HuH-7 (cell line): ENCODE measurements around the gene MYO5B.
"Not testable (repeated sequence)": the region's sequence is repeated elsewhere in the genome, so short reads cannot be mapped to it uniquely, and the experiment has no call there.

ENCODE experiments used
- DNase-seq: peaks from one replicate; pipeline ENCODE4 v3.0.0; 2011; ENCODE audit warnings: low spot score

MYO5B gene

DNA sequence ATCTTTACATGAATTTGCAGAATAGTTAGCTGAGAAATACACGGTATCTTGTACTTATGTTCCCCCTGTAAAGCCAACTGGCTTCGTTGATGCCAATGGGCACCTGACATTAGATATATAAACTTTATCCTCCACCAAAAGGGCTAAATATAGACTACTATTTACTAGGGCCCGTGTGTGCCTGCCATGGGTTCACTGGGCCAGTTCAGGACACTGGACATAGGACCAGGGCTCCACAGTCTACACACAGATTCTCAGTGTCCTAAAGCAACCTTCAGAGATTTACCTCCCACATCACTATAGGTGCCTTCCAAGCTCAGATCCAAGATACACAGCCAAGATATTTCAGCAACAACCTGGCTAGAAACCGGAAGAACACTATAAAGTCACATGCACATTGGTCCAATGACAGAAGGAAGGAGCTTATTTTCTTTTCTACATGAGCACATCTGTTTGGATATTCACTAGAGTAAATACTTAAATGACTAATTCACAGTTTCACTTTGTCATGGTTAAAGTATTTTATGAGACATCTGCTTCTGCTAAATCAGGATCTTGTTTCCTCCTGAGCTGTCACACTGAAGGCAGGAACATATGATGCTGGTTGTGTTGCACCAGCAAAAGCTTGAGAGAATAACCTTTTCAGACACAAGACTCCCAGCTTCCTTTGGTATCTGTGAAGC lies 95.1 kb downstream of the MYO5B start:
- no peak for DNase-seq

DNA sequence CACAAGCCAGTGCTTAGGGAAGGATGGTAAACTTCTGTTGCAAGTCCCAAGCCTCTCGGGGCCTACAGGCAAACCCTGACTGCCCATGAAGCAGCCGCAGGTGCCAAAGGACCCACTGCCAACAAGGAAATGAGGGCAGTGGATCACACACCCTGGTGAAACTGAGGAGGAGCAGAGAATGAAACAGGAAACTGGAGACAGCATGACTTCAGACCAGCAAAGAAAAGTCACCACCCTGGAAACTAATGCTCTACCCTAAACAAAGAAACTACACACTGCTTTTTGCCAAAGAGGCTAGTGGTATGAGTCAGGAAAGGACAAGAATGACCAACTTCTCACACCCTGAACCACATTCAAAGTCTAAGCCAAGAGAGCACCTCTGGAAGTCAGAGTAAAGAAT lies 97.2 kb downstream of the MYO5B start:
- no peak for DNase-seq

DNA sequence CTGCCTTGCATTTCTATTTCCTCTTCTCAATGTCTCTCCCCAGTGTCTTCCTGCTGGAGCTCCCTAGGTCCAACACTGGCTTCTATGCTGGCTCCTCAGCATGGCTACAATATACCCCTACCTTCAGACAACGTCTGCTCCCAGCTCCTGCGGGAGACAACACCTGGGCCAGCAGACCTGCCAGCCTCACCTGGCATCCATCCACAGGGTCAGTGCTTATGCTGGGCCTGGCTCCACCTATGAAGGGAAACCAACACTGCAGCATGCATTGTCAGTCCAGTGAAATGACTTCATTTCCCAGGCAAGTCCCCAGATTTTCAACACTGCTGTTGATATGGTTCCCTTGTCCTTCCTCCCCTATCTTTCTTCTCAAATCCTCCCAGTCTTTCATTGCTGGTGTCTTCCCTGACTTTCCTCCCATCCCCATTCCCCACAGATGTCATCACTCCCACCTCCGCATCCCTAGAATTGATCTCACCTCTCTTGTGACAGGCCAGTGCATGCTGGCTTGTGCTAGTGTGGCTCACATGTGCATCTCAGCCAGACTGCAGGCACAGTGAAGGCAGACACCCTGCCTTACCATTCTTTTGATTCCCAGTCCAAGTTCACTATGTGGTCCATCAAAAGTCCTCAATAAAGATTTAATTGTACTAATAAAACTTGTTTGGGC lies 98.0 kb downstream of the MYO5B start:
- no peak for DNase-seq

DNA sequence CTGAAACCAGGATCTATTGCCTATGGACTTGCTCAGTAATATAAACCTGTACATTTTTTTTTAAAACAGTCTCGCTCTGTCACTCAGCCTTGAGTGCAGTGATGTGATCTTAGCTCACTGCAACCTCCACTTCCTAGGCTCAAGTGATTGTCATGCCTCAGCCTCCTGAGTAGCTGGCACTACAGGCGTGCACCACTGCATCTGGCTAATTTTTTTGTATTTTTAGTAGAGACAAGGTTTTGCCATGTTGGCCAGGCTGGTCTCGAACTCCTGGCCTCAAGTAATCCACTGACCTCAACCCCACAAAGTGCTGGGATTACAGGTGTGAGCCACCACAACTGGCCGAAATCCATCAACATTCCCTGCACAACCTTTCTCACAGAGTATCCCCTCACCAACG lies 100.2 kb downstream of the MYO5B start:
- not testable (repeated sequence) for DNase-seq

DNA sequence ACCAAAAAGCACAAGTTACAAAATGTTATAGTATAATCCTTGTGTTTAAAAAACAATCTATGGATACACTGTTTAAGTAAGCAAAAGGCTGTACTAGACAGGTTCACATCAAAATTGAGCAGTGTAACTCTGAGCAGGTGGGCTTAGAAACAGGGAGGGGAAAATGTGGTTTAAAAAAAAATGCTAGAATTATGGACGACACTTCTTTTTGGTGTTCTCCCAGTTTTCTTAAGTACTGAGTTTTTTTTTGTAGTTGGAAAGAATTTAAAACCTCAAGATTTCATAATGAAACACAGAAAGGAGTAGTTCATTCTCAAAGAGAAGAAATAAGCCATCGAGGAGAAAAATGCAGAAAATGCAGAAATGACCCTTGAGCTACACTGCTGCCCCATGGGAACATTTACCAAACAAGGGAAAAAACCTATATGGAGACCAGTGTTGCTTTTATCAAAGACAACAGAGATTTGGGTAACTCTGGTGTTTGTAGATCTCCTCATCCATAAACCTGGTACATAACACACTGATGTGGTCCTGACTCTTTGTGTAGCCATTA lies 100.7 kb downstream of the MYO5B start:
- DNase-seq, result no peak

DNA sequence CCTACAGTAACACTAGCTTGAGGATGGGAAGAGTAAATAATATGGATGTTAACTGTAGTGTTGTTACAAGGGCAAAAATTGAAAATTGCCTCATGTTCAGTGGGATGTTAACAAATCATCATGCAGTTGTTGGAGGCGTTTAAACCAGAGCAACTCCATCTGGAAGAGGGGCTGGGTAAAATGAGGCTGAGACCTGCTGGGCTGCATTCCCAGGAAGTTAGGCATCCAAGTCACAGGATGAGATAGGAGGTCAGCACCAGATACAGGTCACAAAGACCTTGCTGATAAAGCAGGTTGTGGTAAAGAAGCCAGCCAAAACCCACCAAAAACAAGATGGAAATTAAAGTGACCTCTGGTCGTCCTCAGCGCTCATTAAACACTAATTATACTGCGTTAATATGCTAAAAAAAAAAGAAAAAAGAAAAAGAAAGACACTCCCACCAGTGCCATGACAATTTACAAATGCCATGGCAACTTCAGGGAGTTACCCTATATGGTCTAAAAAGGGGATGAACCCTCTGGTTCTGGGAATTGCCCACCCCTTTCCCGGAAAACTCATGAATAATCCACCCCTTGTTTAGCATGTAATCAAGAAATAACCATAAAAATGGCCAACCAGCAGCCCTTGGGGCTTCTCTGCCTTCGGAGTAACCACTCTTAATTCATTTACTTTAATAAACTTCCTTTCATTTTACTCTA lies 101.4 kb downstream of the MYO5B start:
- no peak for DNase-seq

DNA sequence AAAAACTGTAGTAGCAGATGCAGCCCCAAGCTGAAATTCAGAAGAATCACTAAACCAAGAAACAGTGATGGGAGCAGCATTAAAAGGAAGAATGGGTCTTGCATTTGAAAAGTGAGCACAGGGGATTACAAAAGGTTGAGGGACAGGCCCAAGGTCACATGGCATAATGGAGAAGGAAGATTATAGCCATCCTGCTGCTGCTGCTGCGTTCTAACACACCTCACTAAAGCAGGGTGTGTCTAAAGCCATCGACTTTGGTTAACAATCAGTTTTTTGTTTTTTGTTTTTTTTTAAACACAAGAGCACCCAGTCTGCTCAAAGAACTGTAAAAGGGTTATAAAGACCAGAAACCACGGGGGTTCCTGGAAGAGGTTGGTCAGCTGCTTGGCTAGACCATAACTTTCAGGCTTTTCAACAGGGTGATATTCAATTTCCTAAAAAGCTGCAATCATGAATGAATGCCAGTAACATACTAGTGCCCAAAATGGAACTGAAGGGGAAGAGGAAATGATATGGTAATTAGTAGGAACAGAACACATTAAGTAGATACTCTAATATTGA lies 102.6 kb downstream of the MYO5B start:
- DNase-seq, result no peak

DNA sequence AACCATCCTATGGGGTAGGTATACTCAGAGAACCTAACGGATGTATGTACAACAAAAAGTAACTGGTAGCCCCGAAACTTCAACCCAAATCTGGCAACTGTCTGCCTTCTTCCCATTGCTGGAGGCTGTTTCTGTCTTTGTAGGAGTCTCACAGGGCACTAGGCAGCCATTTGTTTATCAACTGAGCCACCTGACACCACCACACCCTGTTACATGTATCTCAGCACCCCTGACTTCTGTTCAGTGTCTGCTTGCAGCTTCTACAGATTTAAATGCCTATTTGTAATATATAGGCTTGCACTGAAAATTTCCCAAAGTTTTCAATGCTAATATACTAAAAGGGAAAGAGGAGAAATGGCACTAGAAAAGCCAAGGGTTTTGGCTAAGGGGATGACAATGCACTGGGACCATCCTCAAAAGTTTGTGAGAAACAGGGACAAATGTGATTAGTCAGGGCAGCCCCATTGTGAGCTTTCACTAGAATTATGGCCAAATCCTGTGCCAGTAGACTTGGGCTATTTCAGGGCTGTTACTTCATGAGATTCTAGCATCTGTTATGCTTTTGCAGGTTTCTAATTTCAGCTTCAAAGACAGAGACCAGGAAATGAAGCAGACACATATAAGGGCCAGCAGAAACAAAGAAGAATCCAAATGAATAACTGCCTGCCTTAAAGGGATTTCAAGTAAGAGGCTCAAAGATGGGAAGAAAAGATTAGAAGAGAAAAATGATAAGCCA lies 103.3 kb downstream of the MYO5B start:
- DNase-seq, result no peak

DNA sequence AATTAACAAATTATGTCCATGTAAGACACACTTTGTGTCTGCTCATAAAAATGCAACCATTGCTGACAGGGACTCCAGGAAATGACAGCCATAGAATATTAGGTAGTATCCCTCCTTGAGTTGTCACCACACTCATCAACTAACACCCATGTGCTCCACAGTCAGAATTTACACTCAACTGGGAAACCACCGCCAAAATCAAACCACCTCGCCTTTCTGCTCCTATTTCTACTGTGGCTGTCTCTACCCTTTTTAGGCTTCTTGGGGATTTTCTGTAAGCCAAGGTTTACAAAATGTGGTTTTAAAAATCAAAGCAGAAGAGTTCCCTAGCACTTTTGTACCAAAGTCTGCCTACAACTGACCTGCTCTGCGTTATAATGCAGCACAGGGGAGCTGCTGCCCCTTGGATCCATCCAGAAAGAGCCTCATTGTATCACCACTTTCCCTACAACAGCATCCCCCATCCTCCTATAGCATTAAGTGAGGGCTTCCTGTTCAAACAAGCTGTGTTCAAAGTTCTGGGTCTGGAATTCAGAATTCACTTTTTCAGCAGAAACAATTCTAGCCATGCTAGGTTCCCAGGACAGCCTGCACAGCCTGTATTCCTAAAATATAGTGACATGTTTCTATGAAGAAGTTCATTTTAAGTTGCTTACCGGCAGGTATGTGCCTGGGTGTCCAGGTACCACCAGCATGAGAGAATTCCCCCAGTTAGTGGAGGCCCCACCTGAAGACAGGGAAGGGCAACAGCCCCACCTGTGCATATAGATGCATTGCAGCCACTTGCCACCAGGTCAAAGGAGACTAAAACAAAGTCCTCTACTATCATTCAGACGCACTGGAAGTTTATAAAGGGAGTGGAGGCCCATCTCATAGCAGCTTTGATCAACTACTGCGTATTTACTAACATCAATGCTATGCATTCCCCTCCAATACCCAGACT lies 104.3 kb downstream of the MYO5B start:
- no peak for DNase-seq

DNA sequence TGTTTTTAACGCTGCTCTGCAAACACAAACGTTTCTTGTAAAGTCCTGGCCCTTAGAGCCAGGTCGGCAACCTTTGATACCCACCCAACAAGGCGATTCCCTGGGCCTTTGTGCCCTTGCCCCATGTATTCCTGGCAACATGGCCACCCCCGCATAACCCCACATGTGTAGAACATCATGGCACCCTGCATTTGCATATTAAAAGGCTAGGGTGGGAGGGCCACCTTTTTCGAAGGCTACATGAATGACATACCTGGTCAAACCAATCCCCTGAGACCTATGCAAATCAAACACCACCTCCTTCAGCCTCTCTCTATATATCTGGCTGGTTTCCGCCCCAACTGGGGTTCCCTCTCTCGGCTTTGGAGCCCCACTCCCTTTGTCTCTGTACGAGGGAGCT lies 105.2 kb downstream of the MYO5B start:
- no peak for DNase-seq

DNA sequence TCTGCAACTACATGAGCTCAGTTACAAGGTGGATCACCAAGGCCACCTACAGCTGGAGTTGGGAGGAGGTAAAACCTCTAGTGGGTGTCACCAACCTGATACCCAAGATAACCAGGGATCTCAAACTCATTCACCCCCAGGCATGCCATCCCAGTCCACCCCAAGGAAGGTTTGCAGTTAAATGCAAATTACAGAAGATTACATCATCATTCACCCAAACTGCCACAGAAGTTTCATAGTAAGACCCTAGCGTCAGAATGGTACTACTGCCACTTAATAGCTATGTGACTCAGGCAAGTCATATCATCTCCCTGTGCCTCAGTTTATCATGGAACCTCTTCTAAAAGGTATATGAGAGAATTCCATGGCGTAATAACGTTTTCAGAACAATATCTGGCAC lies 111.2 kb downstream of the MYO5B start:
- no peak for DNase-seq

DNA sequence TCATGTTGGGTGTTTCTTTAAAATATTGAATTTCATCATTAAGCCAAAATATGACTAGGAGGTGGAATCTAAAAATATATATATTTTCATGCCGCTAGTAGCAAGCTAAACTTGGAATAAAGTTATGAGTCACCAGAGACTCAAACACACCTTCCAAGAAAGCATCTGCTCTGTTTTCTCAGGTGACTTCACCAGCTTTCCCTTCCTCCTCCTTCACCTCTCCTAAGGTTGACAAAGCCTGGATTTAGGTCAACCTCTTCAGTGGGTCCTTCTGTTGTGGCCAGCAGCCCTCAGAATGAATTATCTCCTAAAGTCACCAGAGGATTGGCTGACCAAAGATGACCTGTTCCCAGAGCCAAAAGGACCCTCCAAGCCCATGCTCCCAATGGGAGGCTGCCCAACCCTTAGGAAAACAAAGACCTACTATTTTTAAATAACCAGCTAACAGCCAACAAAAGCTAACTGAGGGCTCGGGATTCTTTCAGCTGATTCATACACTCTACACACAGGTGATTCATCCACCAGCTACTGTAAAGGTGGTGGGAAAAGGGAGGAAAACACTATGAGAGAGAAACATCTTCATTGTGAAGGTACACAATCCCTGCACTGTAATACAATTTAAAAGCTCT lies 113.9 kb downstream of the MYO5B start:
- no peak for DNase-seq

DNA sequence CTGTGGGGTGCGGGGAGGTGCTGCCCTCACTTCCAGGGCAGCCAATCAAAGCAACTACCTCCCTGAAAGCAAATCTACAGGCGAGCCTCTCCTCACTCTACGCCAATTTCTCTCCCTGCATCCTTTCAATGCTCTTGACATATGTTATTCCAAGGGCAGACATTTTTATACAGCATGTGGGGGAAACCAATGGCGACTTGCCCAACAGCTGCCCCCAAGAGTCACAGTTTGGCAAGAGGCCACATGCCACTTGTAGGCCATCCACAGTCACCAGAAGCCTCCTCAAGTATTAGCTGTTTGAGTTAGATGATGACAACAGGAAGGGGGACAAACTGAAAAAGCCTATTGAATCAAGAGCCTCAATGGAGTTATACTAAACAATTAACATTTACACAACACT lies 114.6 kb downstream of the MYO5B start:
- no peak for DNase-seq

DNA sequence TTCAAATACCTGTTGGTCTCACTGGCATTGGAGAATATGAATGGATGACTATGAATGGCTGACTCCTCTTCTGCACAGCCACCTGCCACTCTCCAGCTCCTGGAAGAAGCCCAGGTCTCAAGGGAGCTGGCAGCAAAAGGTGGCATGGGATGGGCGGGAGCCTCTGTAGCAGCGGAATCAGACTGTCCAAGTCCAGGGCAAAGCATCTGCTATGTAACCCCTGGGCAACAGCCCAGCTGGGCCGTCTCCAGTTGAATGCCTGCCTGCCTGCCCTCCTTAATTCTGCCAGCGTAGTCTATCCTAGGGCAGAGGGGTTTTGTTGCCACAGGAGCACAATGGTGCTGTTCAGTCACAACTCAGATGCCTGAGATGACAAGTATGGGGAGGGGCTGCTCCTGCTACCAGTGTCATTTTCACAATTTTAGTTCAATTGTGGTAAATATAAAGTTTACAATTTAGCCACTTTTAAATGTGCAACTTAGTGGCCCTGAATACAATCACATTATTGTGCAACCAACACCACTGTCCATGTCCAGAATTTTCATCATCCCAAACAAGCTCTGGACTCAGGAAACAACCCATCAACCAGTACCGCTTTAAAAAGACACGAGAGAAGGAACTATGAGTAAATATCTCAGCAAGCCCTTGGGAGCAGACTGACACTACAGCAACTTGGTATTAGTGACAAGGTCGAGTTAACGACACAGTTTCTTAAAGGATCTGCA lies 115.2 kb downstream of the MYO5B start:
- no peak for DNase-seq

DNA sequence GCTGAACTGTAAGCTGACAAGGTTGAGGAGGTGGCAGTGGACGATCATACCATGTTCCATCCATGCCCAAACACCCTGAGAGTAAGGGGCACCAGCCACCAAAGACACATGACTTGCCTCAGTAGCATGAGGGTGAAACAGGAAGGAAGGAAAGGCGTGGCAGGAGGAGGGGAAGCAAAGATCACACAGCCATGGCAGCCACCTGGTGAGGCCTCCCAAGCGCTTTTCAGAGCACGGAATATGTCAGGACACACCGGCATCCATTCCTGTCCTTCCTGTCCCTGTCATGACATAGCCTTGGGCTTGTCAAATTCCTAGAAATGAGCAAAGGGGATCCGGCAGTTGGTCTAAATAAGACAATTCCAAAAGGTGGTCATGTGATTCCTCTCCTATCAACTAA lies 118.7 kb downstream of the MYO5B start:
- DNase-seq, result no peak

DNA sequence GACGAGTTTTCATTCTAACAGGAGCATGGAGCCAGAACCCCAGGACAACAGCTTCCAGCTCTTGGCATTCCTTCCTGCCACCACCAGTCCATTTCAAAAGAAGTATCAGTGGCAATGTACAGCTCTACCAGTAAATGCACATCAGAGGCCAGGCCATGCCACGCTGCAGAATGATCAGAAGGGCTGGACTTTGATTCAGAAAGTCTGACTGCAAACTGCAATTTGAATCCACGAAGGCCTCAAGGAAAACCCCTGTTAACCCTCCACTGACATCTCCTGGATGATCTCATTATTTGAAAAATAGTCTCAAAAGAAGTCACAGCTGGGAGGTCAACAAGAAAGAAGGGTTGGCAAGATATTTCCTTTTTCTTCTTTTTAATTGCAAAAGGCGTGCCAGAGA lies 119.2 kb downstream of the MYO5B start:
- no peak for DNase-seq

DNA sequence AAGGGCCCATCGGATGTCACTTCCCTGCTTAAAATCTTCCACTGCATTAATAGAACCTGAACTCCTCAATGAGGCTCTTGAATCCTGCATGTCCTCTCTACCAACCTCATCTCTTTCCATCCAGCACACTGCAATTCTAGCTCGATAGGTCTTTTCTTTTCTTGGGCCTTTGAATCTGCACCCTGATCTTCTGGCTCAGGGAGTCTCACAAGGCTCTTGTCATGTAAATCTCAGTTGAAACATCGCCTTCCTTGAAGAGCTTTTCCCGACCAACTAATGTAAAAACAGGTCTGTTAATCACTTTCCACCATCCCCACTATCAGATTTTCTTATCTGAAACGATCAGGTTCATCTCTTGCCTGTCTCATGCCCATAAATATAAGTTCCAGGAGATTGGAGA lies 120.5 kb downstream of the MYO5B start:
- no peak for DNase-seq

DNA sequence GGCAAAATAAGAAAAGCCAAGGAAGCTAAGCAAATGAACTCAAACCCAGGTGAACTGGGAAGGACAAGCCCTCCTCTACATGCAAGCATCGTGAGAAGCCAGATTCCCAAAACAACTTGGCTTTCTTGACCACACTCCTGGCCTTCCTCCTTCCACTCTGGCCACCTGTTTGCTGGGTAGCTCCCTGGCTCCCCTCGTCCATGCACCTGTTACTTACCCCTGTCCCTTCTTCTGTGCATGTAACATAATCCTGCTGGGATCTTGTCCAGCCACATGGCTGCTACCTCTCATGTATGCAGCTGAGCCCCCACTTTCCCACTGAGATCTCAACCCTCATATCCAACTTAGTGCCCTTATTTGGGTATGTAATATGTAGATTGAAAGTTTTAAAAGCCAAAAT lies 121.6 kb downstream of the MYO5B start:
- DNase-seq, result no peak

DNA sequence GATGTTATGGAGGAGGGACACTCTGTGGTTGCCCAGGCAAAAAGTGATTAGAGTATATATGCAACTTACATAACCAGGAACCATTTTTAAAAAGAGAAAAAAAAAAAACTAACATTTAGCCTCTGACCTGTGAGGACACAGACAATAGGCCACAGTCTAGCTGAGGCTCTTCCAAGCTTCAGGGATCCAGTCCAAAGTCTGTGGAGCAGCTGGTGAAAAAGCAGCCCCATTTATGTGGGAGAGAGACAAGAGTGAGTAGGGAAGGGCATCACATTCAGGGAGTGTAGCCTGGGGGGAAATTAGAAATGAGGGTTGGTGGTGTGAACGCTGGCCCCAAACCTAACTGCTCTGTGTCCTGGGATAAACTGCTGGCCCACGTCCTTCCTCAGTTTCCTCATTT lies 122.8 kb downstream of the MYO5B start:
- no peak for DNase-seq

DNA sequence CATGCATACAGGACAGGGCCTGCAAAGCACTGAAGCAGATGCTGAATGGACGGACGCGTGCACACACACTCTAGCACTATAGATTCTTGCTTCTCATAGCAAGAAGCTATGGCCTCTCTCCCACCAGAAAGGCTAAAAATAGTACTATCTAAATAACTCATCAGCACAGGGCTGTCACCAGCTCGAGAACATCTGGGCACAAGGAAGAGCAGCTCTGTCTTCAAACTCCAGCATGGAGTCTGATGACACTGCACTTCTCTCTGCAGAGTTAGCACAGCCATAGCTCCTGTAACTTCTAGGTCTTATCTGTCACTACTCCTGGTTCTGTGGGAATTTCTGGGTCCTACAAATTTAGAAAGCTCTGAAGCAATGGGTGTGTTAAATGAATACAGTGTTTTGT lies 123.5 kb downstream of the MYO5B start:
- DNase-seq, result no peak
